AG04450 (cell line): Measurements from ENCODE around the gene PPP4R4. TPM values are rescaled to one million over a fixed set of nuclear protein-coding genes. Genes with fewer than 3 reads are reported as not detected.

Experiments used
- CTCF ChIA-PET: fragments of 300-600, 350-600 bp; formaldehyde crosslinking; extraction: SDS; loops from one replicate; lab custom pipeline; 2022; ENCODE audit warnings: antibody characterized with exemption, inconsistent platforms; lab: Charles Lee
- POLR2A ChIA-PET: fragments of 350-600 bp; formaldehyde crosslinking; extraction: SDS; loops from one replicate; lab custom pipeline; 2021; ENCODE audit warnings: antibody characterized with exemption, inconsistent platforms; lab: Yijun Ruan, JAX
- DNase-seq: peaks from one replicate; pipeline ENCODE4 v3.0.0-alpha.2; 2011; ENCODE audit warnings: low read depth, low spot score
- H3K27ac ChIP-seq: one replicate; pipeline ENCODE4 v1.5.1; 2012; ENCODE audit warnings: low read depth, low read length, control low read depth
- H3K27me3 ChIP-seq: one replicate; pipeline ENCODE4 v1.6.0; 2012; ENCODE audit warnings: low read length; ENCODE audit not compliant: control insufficient read depth, insufficient read depth
- H3K4me3 ChIP-seq: 2 replicates; pipeline ENCODE4 v1.5.1; 2011; ENCODE audit warnings: mild to moderate bottlenecking, low read depth, low read length, control low read depth
- H3K9me3 ChIP-seq: 2 replicates; pipeline ENCODE4 v1.5.1; 2012; ENCODE audit warnings: low read length; ENCODE audit not compliant: control insufficient read depth, insufficient read depth
- polyA plus RNA-seq: library from polyadenylated mRNA; depleted of rRNA; stranded (reverse); fragments of >200 nt; gene quantifications from 2 replicates; pipeline ENCODE4 v1.2.3, GENCODE V29; 2011
- TF ChIP-seq, protein P1 (sequence below): IDR thresholded peaks from 2 replicates; pipeline ENCODE4 v1.5.1; 2011; ENCODE audit warnings: low read depth, low read length, control low read depth, inconsistent platforms

Gene PPP4R4
- polyA plus RNA-seq, 1 experiment = 0.60 TPM

DNA sequence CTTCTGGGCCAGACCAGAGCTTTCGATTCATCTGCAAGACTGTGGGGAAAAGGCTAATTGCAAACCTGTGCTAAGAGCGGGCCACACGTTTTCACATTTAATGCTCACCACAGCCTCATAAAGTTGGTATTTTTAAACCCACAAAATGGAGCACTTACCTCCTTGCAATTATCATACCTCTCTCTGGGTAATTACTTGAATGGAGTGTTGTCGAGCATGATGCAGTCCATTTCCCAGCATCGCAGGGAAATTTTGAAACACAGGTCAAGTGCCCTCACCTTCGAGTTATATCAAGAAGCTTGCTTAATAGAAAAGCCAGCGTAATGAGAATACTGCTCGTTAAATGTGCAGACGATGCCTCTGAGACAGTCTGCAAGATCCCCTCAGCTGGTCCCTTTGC is 35.9 kb upstream of the PPP4R4 start:
- POLR2A ChIA-PET = interaction anchor here (0.7 kb wide), 1 partner anchor 56 kb away, joined by 3 read pairs; no protein-coding TSS in a partner anchor
- CTCF ChIA-PET = interaction anchor here (1.0 to 5.8 kb wide), 10 partner anchors 42 to 484 kb away, joined by 3 to 183 read pairs (median 18); partner anchors contain the start of genes DDX24, IFI27L1 and OTUB2
- peaks cover 5% of the 10 kb centered on the region for H3K27me3 ChIP-seq
- peaks cover 2% of the 10 kb centered on the region; the same call in 1 of the 2 replicates for H3K9me3 ChIP-seq
- H3K4me3 ChIP-seq = no peak overlapping the region
- DNase-seq = no peak
- no peak overlapping the region for H3K27ac ChIP-seq
- TF ChIP-seq, protein P1, sequence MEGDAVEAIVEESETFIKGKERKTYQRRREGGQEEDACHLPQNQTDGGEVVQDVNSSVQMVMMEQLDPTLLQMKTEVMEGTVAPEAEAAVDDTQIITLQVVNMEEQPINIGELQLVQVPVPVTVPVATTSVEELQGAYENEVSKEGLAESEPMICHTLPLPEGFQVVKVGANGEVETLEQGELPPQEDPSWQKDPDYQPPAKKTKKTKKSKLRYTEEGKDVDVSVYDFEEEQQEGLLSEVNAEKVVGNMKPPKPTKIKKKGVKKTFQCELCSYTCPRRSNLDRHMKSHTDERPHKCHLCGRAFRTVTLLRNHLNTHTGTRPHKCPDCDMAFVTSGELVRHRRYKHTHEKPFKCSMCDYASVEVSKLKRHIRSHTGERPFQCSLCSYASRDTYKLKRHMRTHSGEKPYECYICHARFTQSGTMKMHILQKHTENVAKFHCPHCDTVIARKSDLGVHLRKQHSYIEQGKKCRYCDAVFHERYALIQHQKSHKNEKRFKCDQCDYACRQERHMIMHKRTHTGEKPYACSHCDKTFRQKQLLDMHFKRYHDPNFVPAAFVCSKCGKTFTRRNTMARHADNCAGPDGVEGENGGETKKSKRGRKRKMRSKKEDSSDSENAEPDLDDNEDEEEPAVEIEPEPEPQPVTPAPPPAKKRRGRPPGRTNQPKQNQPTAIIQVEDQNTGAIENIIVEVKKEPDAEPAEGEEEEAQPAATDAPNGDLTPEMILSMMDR = no peak

DNA sequence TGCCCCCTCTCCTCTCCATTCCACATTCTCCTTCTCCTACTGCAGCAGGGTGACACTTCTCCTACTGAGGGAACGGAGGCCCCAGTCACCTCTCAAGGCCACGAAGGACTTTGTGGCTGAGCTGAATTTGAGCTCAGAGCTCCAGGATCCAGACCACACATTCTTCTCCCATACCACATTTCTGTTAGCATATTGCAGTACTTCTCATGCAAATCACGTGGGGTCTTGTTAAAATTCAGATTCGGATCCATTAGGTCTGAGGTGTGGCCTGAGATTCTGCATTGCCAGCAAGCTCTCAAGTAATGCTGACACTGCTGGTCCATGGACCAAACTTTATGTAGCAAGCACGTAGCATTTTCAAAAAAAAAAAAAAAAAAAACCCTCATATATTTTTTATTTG is 35.1 kb upstream of the PPP4R4 start:
- H3K27ac ChIP-seq = no peak overlapping the region
- TF ChIP-seq, protein P1 = no peak
- no peak for DNase-seq
- H3K27me3 ChIP-seq = peaks cover 2% of the 10 kb centered on the region
- peaks cover 2% of the 10 kb centered on the region; the same call in 1 of the 2 replicates for H3K9me3 ChIP-seq
- ChIA-PET POLR2A (no interaction called here), CTCF (interaction anchor here (0.6 to 5.8 kb wide), 6 partner anchors 41 to 348 kb away, joined by 3 to 183 read pairs (median 4); no protein-coding TSS in a partner anchor)
- no peak overlapping the region for H3K4me3 ChIP-seq

DNA sequence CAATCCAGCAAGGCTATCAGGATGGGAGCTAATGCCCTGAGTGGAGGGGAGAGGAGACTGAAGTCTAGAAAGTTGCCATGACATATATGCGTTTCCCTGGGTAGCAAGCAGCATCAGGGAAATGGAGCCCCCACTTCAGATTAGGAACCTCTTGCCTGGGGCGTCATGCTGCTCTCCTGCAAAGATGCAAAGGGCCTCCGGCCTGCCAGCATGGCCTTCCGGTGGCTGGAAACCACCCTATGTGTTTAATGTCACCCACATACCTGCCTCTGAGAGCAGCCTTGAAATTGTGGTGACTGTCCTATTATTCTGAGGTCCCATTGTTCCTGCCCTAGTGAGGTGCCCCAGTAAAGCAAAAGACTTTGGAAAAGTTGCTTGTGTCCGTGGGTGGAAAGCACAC is 34.7 kb upstream of the PPP4R4 start:
- no peak for DNase-seq
- Histone ChIP-seq H3K4me3 (no peak overlapping the region), H3K9me3 (peaks cover 2% of the 10 kb centered on the region; the same call in 1 of the 2 replicates), H3K27ac (no peak overlapping the region), H3K27me3 (peaks cover 2% of the 10 kb centered on the region)
- POLR2A ChIA-PET = no interaction called here
- TF ChIP-seq, protein P1 = no peak
- CTCF ChIA-PET = interaction anchor here (0.6 to 5.8 kb wide), 6 partner anchors 41 to 347 kb away, joined by 3 to 183 read pairs (median 4); no protein-coding TSS in a partner anchor

DNA sequence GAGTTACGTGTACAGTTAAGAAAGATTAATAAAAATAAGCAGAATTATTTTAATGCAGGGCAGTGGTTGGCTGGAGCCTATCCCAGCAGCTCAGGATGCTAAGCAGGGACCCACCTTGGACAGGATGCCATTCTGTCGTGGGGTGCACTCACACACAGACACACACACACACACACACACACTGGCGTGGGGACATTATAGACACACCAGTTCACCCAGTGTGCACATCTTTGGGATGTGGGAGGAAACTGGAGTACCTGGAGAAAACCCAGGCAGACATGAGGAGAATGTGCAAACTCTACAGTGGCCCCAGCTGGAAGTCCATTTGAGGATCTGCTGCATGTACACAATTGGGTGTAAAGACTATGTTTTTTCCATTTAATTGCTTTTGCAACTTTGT is 31.9 kb upstream of the PPP4R4 start:
- POLR2A ChIA-PET = no interaction called here
- H3K27me3 ChIP-seq = peaks cover 2% of the 10 kb centered on the region
- TF ChIP-seq, protein P1 = no peak
- no peak overlapping the region for H3K4me3 ChIP-seq
- H3K27ac ChIP-seq = no peak overlapping the region
- no peak for DNase-seq
- no peaks in the 10 kb centered on the region for H3K9me3 ChIP-seq
- CTCF ChIA-PET = interaction anchor here (0.9 to 5.4 kb wide), 8 partner anchors 10 to 203 kb away, joined by 3 to 48 read pairs (median 4); no protein-coding TSS in a partner anchor

DNA sequence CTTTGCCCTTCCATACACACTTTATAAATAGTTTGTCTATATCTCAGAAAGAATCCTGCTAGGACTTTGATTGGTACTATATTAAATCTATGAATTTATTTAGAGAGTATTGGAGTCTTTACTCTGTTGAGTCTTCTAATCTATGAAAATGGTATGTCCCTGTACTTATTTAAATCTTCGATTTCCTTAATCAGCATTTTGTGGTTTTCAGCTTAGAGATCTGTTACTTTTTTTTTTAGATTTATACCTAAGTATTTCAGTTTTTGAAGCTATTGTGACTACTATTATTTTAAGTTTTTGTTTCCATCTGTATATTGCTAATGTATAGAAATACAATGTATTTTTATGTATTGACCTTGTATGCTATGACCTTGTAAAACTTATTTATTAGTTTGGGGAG is 31.3 kb upstream of the PPP4R4 start:
- no peaks in the 10 kb centered on the region for H3K9me3 ChIP-seq
- H3K27me3 ChIP-seq = peaks cover 2% of the 10 kb centered on the region
- TF ChIP-seq, protein P1 = no peak
- no peak for DNase-seq
- ChIA-PET POLR2A (no interaction called here), CTCF (interaction anchor here (0.9 to 5.4 kb wide), 7 partner anchors 11 to 203 kb away, joined by 3 to 48 read pairs (median 4); no protein-coding TSS in a partner anchor)
- no peak overlapping the region for H3K27ac ChIP-seq
- no peak overlapping the region for H3K4me3 ChIP-seq
